Body of pancreas (tissue), 4 donors: ENCODE measurements around the gene PNP.

Source experiments
- POLR2A ChIP-seq, 3 donors: fragments of 450-650 bp; IDR thresholded peaks; one replicate each; pipeline ENCODE4 v1.6.1; 2016; ENCODE audit warnings: antibody characterized with exemption in 3 of 3, mild to moderate bottlenecking in 2 of 3
- TF ChIP-seq, protein P1 (sequence below), 7 experiments: fragments of 450-650 bp in 4 of 7; fragments of 200-600 bp in 3 of 7; sonication (generic) in 3 of 7; IDR thresholded peaks; one replicate each; pipeline ENCODE4 v1.5.1; 2016 to 2019; ENCODE audit warnings: antibody characterized with exemption in 7 of 7

DNA sequence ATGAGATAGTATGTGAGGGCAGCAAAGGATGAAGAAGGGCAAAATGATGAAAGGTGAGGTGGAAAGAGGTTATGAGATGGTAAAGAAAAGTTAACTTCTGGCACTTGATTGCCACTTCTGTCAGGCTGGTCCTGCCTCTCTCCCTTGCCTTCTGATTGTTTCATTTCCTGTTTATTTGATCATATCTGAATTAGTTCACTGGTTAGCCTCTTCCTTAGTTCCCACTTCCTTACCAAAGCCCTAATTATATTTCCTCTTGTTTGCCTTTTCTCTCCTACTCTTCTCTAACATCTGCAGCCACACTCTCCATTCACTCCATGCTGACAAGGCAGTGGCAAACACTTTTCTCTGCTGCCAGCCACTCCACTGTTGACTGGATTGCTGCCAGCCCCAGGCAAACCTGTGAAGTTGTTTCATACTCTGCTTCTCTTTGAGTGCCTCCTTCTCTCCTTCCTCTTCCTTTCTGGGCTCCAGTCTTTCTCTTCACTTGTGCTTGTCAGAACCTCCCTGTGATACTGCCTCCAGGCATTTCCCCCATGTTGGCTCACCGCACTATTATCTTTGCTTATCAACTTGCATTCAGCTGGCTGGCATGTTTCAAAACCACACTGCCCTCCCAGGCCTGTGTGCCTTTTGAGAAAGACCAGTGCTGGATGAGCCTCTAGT lies 8.1 kb downstream of the PNP start:
- TF ChIP-seq, protein P1, sequence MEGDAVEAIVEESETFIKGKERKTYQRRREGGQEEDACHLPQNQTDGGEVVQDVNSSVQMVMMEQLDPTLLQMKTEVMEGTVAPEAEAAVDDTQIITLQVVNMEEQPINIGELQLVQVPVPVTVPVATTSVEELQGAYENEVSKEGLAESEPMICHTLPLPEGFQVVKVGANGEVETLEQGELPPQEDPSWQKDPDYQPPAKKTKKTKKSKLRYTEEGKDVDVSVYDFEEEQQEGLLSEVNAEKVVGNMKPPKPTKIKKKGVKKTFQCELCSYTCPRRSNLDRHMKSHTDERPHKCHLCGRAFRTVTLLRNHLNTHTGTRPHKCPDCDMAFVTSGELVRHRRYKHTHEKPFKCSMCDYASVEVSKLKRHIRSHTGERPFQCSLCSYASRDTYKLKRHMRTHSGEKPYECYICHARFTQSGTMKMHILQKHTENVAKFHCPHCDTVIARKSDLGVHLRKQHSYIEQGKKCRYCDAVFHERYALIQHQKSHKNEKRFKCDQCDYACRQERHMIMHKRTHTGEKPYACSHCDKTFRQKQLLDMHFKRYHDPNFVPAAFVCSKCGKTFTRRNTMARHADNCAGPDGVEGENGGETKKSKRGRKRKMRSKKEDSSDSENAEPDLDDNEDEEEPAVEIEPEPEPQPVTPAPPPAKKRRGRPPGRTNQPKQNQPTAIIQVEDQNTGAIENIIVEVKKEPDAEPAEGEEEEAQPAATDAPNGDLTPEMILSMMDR (IDR thresholded peaks at IDR 0.05) = no peak
- TF ChIP-seq POLR2A (IDR thresholded peaks at IDR 0.05) = no peak
